Neuronal stem cell (in vitro differentiated cells): Measurements from ENCODE around the gene CITED2.
"Not testable (repeated sequence)": the region's sequence is repeated elsewhere in the genome, so short reads cannot be mapped to it uniquely, and the experiment has no call there.

Experiments used
- DNase-seq: peaks from one replicate; pipeline ENCODE4 v3.0.0-alpha.2; 2013; ENCODE audit warnings: low spot score
- H2AFZ ChIP-seq: one replicate; pipeline ENCODE4 v1.6.1; 2013; ENCODE audit warnings: mild to moderate bottlenecking, low read length, inconsistent platforms
- H2AK5ac ChIP-seq: 2 replicates; pipeline ENCODE4 v1.6.1; 2013; ENCODE audit warnings: low read depth, mild to moderate bottlenecking, inconsistent platforms, low read length, moderate library complexity, mixed read lengths
- H2BK120ac ChIP-seq: 2 replicates; pipeline ENCODE4 v1.6.1; 2013; ENCODE audit warnings: low read depth, mild to moderate bottlenecking, inconsistent platforms, low read length, moderate library complexity, mixed read lengths
- H2BK12ac ChIP-seq: one replicate; pipeline ENCODE4 v1.6.1; 2013; ENCODE audit warnings: low read length, inconsistent platforms
- H2BK15ac ChIP-seq: 2 replicates; pipeline ENCODE4 v1.6.1; 2013; ENCODE audit warnings: mild to moderate bottlenecking, low read length, inconsistent platforms, mixed read lengths
- H2BK5ac ChIP-seq: one replicate; pipeline ENCODE4 v1.6.1; 2013; ENCODE audit warnings: inconsistent platforms, mild to moderate bottlenecking, low read length, moderate library complexity
- H3K14ac ChIP-seq: one replicate; pipeline ENCODE4 v1.6.1; 2013; ENCODE audit warnings: low read length, inconsistent platforms
- H3K18ac ChIP-seq: 2 replicates; pipeline ENCODE4 v1.6.1; 2013; ENCODE audit warnings: low read length, inconsistent platforms
- H3K23ac ChIP-seq: 2 replicates; pipeline ENCODE4 v1.6.1; 2013; ENCODE audit warnings: low read depth, mild to moderate bottlenecking, mixed read lengths, low read length, inconsistent platforms; ENCODE audit not compliant: poor library complexity
- H3K27ac ChIP-seq: replicated peaks from 3 replicates; pipeline ENCODE4 v1.5.1; 2013; ENCODE audit warnings: low read length, inconsistent platforms
- H3K27me3 ChIP-seq, 3 experiments: 2 replicates each; pipeline ENCODE4 v1.6.1; 2013; ENCODE audit warnings: low read length in 3 of 3, mild to moderate bottlenecking in 2 of 3, inconsistent platforms in 1 of 3, low read depth in 1 of 3, mixed read lengths in 1 of 3, moderate library complexity in 1 of 3; ENCODE audit not compliant: control insufficient read depth in 3 of 3, insufficient read depth in 3 of 3
- H3K36me3 ChIP-seq, 2 donors: replicated peaks in 1 of 2; 2 replicates each; pipeline ENCODE4 v1.6.1; 2013; ENCODE audit warnings: low read length in 2 of 2; ENCODE audit not compliant: control insufficient read depth in 2 of 2, insufficient read depth in 2 of 2
- H3K4ac ChIP-seq: 2 replicates; pipeline ENCODE4 v1.6.1; 2013; ENCODE audit warnings: inconsistent platforms, mild to moderate bottlenecking, low read length, moderate library complexity
- H3K4me1 ChIP-seq, 2 donors: 1 replicate in 1 of 2; 2 replicates in 1 of 2; pipeline ENCODE4 v1.6.1; 2013; ENCODE audit warnings: low read length in 2 of 2, low read depth in 1 of 2; ENCODE audit not compliant: control insufficient read depth in 2 of 2, insufficient read depth in 1 of 2
- H3K4me2 ChIP-seq: one replicate; pipeline ENCODE4 v1.6.1; 2013; ENCODE audit warnings: mild to moderate bottlenecking, low read length, inconsistent platforms; ENCODE audit not compliant: insufficient read depth, poor library complexity, severe bottlenecking
- H3K4me3 ChIP-seq, 2 donors: 2 replicates each; pipeline ENCODE4 v1.5.1; 2013; ENCODE audit warnings: low read length in 2 of 2, mild to moderate bottlenecking in 2 of 2, inconsistent platforms in 1 of 2, moderate library complexity in 1 of 2
- H3K79me1 ChIP-seq: one replicate; pipeline ENCODE4 v1.6.1; 2013; ENCODE audit warnings: low read depth, mild to moderate bottlenecking, inconsistent platforms, low read length, moderate library complexity
- H3K9ac ChIP-seq: one replicate; pipeline ENCODE4 v1.6.1; 2013; ENCODE audit warnings: mild to moderate bottlenecking, low read depth, low read length, inconsistent platforms; ENCODE audit not compliant: poor library complexity
- H3K9me3 ChIP-seq, 2 donors: replicated peaks in 1 of 2; 2 replicates each; pipeline versions ENCODE3 to v1.6.1; 2013; ENCODE audit warnings: low read length in 2 of 2, mild to moderate bottlenecking in 2 of 2, inconsistent platforms in 1 of 2, low read depth in 1 of 2, mixed read lengths in 1 of 2, moderate library complexity in 1 of 2; ENCODE audit not compliant: control insufficient read depth in 2 of 2, insufficient read depth in 1 of 2
- H4K8ac ChIP-seq: one replicate; pipeline ENCODE4 v1.6.1; 2013; ENCODE audit warnings: low read depth, mild to moderate bottlenecking, inconsistent platforms, low read length, moderate library complexity
- H4K91ac ChIP-seq: one replicate; pipeline ENCODE4 v1.6.1; 2013; ENCODE audit warnings: low read length, low read depth, mild to moderate bottlenecking, inconsistent platforms; ENCODE audit not compliant: poor library complexity
- WGBS, 2 donors: extraction: QIAGEN DNeasy Blood & Tissue Kit; methylation state at CpG; one replicate each; pipeline ENCODE4 v1.1.7; 2013; ENCODE audit warnings: missing lambda C conversion rate in 2 of 2, mixed read lengths in 1 of 2; ENCODE audit not compliant: insufficient read length in 2 of 2, insufficient replicate concordance in 1 of 2; ENCODE audit errors: extremely low coverage in 2 of 2; 5-methylcytosine and 5-hydroxymethylcytosine counted together

Gene CITED2

GRCh38 chr6:139418481-139419132, 44.2 kb upstream of the CITED2 start:
- no peak overlapping the region for H2AFZ ChIP-seq
- H3K4ac ChIP-seq = no peak overlapping the region
- no peak overlapping the region for H3K4me3 ChIP-seq
- no peak for DNase-seq
- H2AK5ac ChIP-seq = no peak overlapping the region
- H3K27me3 ChIP-seq = no peaks in the 10 kb centered on the region
- H3K27ac ChIP-seq = no peak overlapping the region
- WGBS, 2 donors = no CpG with 5 or more reads among the region's 5 CpGs
- no peak overlapping the region for H3K4me2 ChIP-seq
- no peak overlapping the region for H2BK120ac ChIP-seq
- H2BK15ac ChIP-seq = no peak overlapping the region
- no peak overlapping the region for H4K8ac ChIP-seq
- no peak overlapping the region for H3K18ac ChIP-seq
- H3K9me3 ChIP-seq = no peaks in the 10 kb centered on the region
- no peak overlapping the region for H3K9ac ChIP-seq
- H3K36me3 ChIP-seq = no peaks in the 10 kb centered on the region
- H4K91ac ChIP-seq = no peak overlapping the region
- H3K4me1 ChIP-seq = peaks cover 4 to 6% of the 10 kb centered on the region in 2 donors
- H2BK5ac ChIP-seq = no peak overlapping the region
- H2BK12ac ChIP-seq = no peak overlapping the region
- no peak overlapping the region for H3K23ac ChIP-seq
- no peaks in the 10 kb centered on the region for H3K79me1 ChIP-seq
- no peak overlapping the region for H3K14ac ChIP-seq

GRCh38 chr6:139416146-139416545, 41.7 kb upstream of the CITED2 start:
- Histone ChIP-seq H3K27ac (no peak overlapping the region), H3K18ac (no peak overlapping the region), H2BK120ac (no peak overlapping the region), H3K4me2 (no peak overlapping the region), H2BK5ac (no peak overlapping the region), H3K4ac (no peak overlapping the region), H3K79me1 (no peaks in the 10 kb centered on the region), H3K4me1 (peaks cover 1 to 6% of the 10 kb centered on the region in 2 donors), H2AFZ (no peak overlapping the region), H2BK15ac (no peak overlapping the region), H3K27me3 (no peaks in the 10 kb centered on the region), H2AK5ac (no peak overlapping the region), H3K14ac (no peak overlapping the region), H3K9ac (no peak overlapping the region), H2BK12ac (no peak overlapping the region), H3K23ac (no peak overlapping the region), H4K8ac (no peak overlapping the region), H3K9me3 (no peaks in the 10 kb centered on the region), H3K4me3 (no peak overlapping the region), H3K36me3 (no peaks in the 10 kb centered on the region), H4K91ac (no peak overlapping the region)
- WGBS, 2 donors = no CpG with 5 or more reads among the region's 2 CpGs
- no peak for DNase-seq

- no peaks in the 10 kb centered on the region for H3K9me3 ChIP-seq
- H3K79me1 ChIP-seq = no peaks in the 10 kb centered on the region
- no peaks in the 10 kb centered on the region for H3K27me3 ChIP-seq
- no peaks in the 10 kb centered on the region for H3K36me3 ChIP-seq
- H3K23ac ChIP-seq = no peak overlapping the region
- no peak overlapping the region for H2BK120ac ChIP-seq
- DNase-seq = no peak
- H2AFZ ChIP-seq = no peak overlapping the region
- H3K27ac ChIP-seq = no peak overlapping the region
- H2BK12ac ChIP-seq = no peak overlapping the region
- H3K14ac ChIP-seq = no peak overlapping the region
- H3K4ac ChIP-seq = no peak overlapping the region
- WGBS, 2 donors = no CpG with 5 or more reads among the region's 3 CpGs
- no peak overlapping the region for H2BK5ac ChIP-seq
- H3K4me1 ChIP-seq = peaks cover 0 to 4% of the 10 kb centered on the region in 2 donors
- H3K18ac ChIP-seq = no peak overlapping the region
- H4K8ac ChIP-seq = no peak overlapping the region
- H4K91ac ChIP-seq = no peak overlapping the region
- H3K9ac ChIP-seq = no peak overlapping the region
- no peak overlapping the region for H3K4me3 ChIP-seq
- no peak overlapping the region for H2BK15ac ChIP-seq
- no peak overlapping the region for H3K4me2 ChIP-seq
- H2AK5ac ChIP-seq = no peak overlapping the region
Observed at GRCh38 chr6:139415365-139415764, 40.9 kb upstream of the CITED2 start.

GRCh38 chr6:139412103-139412502, 37.7 kb upstream of the CITED2 start:
- not testable (repeated sequence) for H3K4me3 ChIP-seq, H2AK5ac ChIP-seq, H3K27me3 ChIP-seq, H3K14ac ChIP-seq, H3K4me1 ChIP-seq, H4K91ac ChIP-seq, H2BK12ac ChIP-seq, H3K4me2 ChIP-seq, H2BK15ac ChIP-seq, DNase-seq, H3K23ac ChIP-seq, H3K9ac ChIP-seq, H3K27ac ChIP-seq, H4K8ac ChIP-seq, H3K9me3 ChIP-seq, H3K18ac ChIP-seq, H3K79me1 ChIP-seq, H3K4ac ChIP-seq, H2AFZ ChIP-seq, H3K36me3 ChIP-seq, H2BK5ac ChIP-seq, H2BK120ac ChIP-seq
- no CpG with 5 or more reads among the region's 1 CpG for WGBS, 2 donors
